H9 (cell line): ENCODE data around the gene EVL. TPM values are rescaled to one million over a fixed set of nuclear protein-coding genes. Genes with fewer than 3 reads are reported as not detected.

Experiments used
- DNase-seq: peaks from one replicate; pipeline ENCODE4 v3.0.0-alpha.2; 2017
- H2AFZ ChIP-seq: one replicate; pipeline ENCODE4 v1.6.1; 2013; ENCODE audit warnings: mild to moderate bottlenecking, low read length, control low read depth, moderate library complexity
- H2AK5ac ChIP-seq: 2 replicates; pipeline ENCODE4 v1.6.1; 2013; ENCODE audit warnings: low read length, control low read depth, mixed read lengths; ENCODE audit not compliant: insufficient read length
- H2BK120ac ChIP-seq: one replicate; pipeline ENCODE4 v1.6.1; 2013; ENCODE audit warnings: low read depth, mild to moderate bottlenecking, low read length, control low read depth, inconsistent platforms; ENCODE audit not compliant: poor library complexity, severe bottlenecking
- H2BK12ac ChIP-seq: 2 replicates; pipeline ENCODE4 v1.6.1; 2013; ENCODE audit warnings: low read length, control low read depth, mixed read lengths, low read depth; ENCODE audit not compliant: insufficient read length
- H2BK15ac ChIP-seq: 2 replicates; pipeline ENCODE4 v1.6.1; 2013; ENCODE audit warnings: low read depth, low read length, control low read depth
- H2BK20ac ChIP-seq: one replicate; pipeline ENCODE4 v1.6.1; 2013; ENCODE audit warnings: low read depth, mild to moderate bottlenecking, low read length, control low read depth, inconsistent platforms; ENCODE audit not compliant: poor library complexity, severe bottlenecking
- H2BK5ac ChIP-seq: 2 replicates; pipeline ENCODE4 v1.6.1; 2013; ENCODE audit warnings: low read length, control low read depth, mixed read lengths; ENCODE audit not compliant: insufficient read length
- H3K14ac ChIP-seq: 2 replicates; pipeline ENCODE4 v1.6.1; 2013; ENCODE audit warnings: low read length, control low read depth; ENCODE audit not compliant: insufficient read depth
- H3K18ac ChIP-seq: 2 replicates; pipeline ENCODE4 v1.6.1; 2013; ENCODE audit warnings: low read depth, mild to moderate bottlenecking, mixed read lengths, low read length, control low read depth; ENCODE audit not compliant: insufficient read length
- H3K23ac ChIP-seq: 2 replicates; pipeline ENCODE4 v1.6.1; 2013; ENCODE audit warnings: low read length, control low read depth, mixed read lengths, low read depth; ENCODE audit not compliant: insufficient read length
- H3K23me2 ChIP-seq: 2 replicates; pipeline ENCODE4 v1.6.1; 2013; ENCODE audit warnings: low read depth, mild to moderate bottlenecking, mixed read lengths, low read length, control low read depth; ENCODE audit not compliant: insufficient read length, poor library complexity, severe bottlenecking
- H3K27ac ChIP-seq: 2 replicates; pipeline ENCODE4 v1.5.1; 2013; ENCODE audit warnings: low read length, control low read depth, mixed read lengths, low read depth; ENCODE audit not compliant: insufficient read length
- H3K27me3 ChIP-seq: 2 replicates; pipeline ENCODE4 v1.6.1; 2013; ENCODE audit warnings: low read length, control low read depth, inconsistent platforms; ENCODE audit not compliant: insufficient read depth
- H3K4ac ChIP-seq: 2 replicates; pipeline ENCODE4 v1.6.1; 2013; ENCODE audit warnings: low read depth, mild to moderate bottlenecking, control low read depth, inconsistent platforms, low read length, moderate library complexity
- H3K4me1 ChIP-seq: 2 replicates; pipeline ENCODE4 v1.6.1; 2013; ENCODE audit warnings: low read length, control low read depth, inconsistent platforms; ENCODE audit not compliant: insufficient read depth
- H3K4me2 ChIP-seq: 2 replicates; pipeline ENCODE4 v1.6.1; 2013; ENCODE audit warnings: low read length, control low read depth, mixed read lengths; ENCODE audit not compliant: insufficient read length, insufficient read depth
- H3K56ac ChIP-seq: 2 replicates; pipeline ENCODE4 v1.6.1; 2013; ENCODE audit warnings: low read depth, mild to moderate bottlenecking, mixed read lengths, low read length, control low read depth; ENCODE audit not compliant: insufficient read length
- H3K79me1 ChIP-seq: 2 replicates; pipeline ENCODE4 v1.6.1; 2013; ENCODE audit warnings: low read depth, mild to moderate bottlenecking, moderate library complexity, low read length, control low read depth, inconsistent platforms; ENCODE audit not compliant: insufficient read depth, poor library complexity, severe bottlenecking
- H3K79me2 ChIP-seq: 2 replicates; pipeline ENCODE4 v1.6.1; 2013; ENCODE audit warnings: low read length, control low read depth, inconsistent platforms; ENCODE audit not compliant: insufficient read depth
- H3K9ac ChIP-seq: 2 replicates; pipeline ENCODE4 v1.6.1; 2013; ENCODE audit warnings: low read length, control low read depth, mixed read lengths; ENCODE audit not compliant: insufficient read length; ENCODE audit errors: extremely low read depth
- H3K9me3 ChIP-seq: one replicate; pipeline ENCODE4 v1.6.1; 2013; ENCODE audit warnings: low read depth, low read length, inconsistent platforms; ENCODE audit not compliant: control insufficient read depth
- H3T11ph ChIP-seq: one replicate; pipeline ENCODE4 v1.6.1; 2013; ENCODE audit warnings: mild to moderate bottlenecking, low read length, control low read depth, inconsistent platforms
- H4K20me1 ChIP-seq: one replicate; pipeline ENCODE4 v1.6.1; 2013; ENCODE audit not compliant: control insufficient read depth, insufficient read length, insufficient read depth
- H4K5ac ChIP-seq: 2 replicates; pipeline ENCODE4 v1.6.1; 2013; ENCODE audit warnings: low read depth, mild to moderate bottlenecking, mixed read lengths, low read length, control low read depth; ENCODE audit not compliant: insufficient read length
- H4K8ac ChIP-seq: replicated peaks from 2 replicates; pipeline ENCODE4 v1.6.1; 2013; ENCODE audit warnings: low read length, control low read depth, mixed read lengths, low read depth; ENCODE audit not compliant: insufficient read length
- H4K91ac ChIP-seq: 2 replicates; pipeline ENCODE4 v1.6.1; 2013; ENCODE audit warnings: low read depth, mild to moderate bottlenecking, moderate library complexity, mixed read lengths, low read length, control low read depth; ENCODE audit not compliant: insufficient read length
- H3K27ac Mint-ChIP-seq, 3 experiments: 2 replicates in 2 of 3; 3 replicates in 1 of 3; pipeline ENCODE4 v1.8.0; 2020 to 2021; ENCODE audit warnings: mixed read lengths in 3 of 3, mild to moderate bottlenecking in 1 of 3, moderate library complexity in 1 of 3
- H3K27me3 Mint-ChIP-seq: 2 replicates; pipeline ENCODE4 v1.8.0; 2021; ENCODE audit warnings: low read depth, mild to moderate bottlenecking, moderate library complexity, mixed read lengths
- H3K36me3 Mint-ChIP-seq, 3 experiments: 2 replicates in 2 of 3; 3 replicates in 1 of 3; pipeline ENCODE4 v1.8.0; 2020 to 2021; ENCODE audit warnings: low read depth in 3 of 3, mixed read lengths in 3 of 3; ENCODE audit not compliant: insufficient read depth in 1 of 3
- H3K4me1 Mint-ChIP-seq, 2 experiments: 2 replicates each; pipeline ENCODE4 v1.8.0; 2020; ENCODE audit warnings: mixed read lengths in 2 of 2
- H3K4me3 Mint-ChIP-seq, 2 experiments: 2 replicates in 1 of 2; 3 replicates in 1 of 2; pipeline ENCODE4 v1.8.0; 2020 to 2021; ENCODE audit warnings: mild to moderate bottlenecking in 2 of 2, mixed read lengths in 2 of 2, moderate library complexity in 1 of 2
- H3K9me3 Mint-ChIP-seq, 2 experiments: 2 replicates in 1 of 2; 3 replicates in 1 of 2; pipeline ENCODE4 v1.8.0; 2020; ENCODE audit warnings: mild to moderate bottlenecking in 2 of 2, mixed read lengths in 2 of 2, moderate library complexity in 1 of 2
- CTCF ChIP-seq: fragments of 200-600 bp; sonication (generic); conservative IDR thresholded peaks from 3 replicates; pipeline ENCODE4 v1.8.0; 2021; ENCODE audit warnings: antibody characterized with exemption, mild to moderate bottlenecking
- WGBS: extraction: QIAGEN DNeasy Blood & Tissue Kit; methylation state at CpG from one replicate; pipeline ENCODE4 v1.1.7; 2013; ENCODE audit warnings: missing lambda C conversion rate, low lambda C conversion rate, mixed read lengths; ENCODE audit not compliant: insufficient read length; ENCODE audit errors: extremely low coverage; 5-methylcytosine and 5-hydroxymethylcytosine counted together
- total RNA-seq: library from RNA; stranded (reverse); gene quantifications from 2 replicates; pipeline ENCODE4 v1.2.1, GENCODE V29; 2021

The EVL gene
- total RNA-seq, 1 experiment from 2014 or later: 53.2 TPM

- Histone ChIP-seq H3K9me3 (no peaks in the 10 kb centered on the region), H3K27ac (no peak overlapping the region), H3K4me1 (no peaks in the 10 kb centered on the region; the same call in 1 of the 2 replicates), H3K27me3 (no peaks in the 10 kb centered on the region), H3K18ac (no peak overlapping the region), H4K8ac (no peak overlapping the region), H3K79me2 (no peaks in the 10 kb centered on the region; the same call in 1 of the 2 replicates), H3K4ac (no peak overlapping the region), H2BK120ac (no peak overlapping the region), H2BK15ac (no peak overlapping the region), H4K20me1 (no peaks in the 10 kb centered on the region), H3K14ac (no peak overlapping the region; the same call in 1 of the 2 replicates), H2BK20ac (no peak overlapping the region), H2AFZ (no peak overlapping the region), H4K5ac (no peak overlapping the region), H2BK5ac (no peak overlapping the region), H3K56ac (no peak overlapping the region), H3K9ac (no peak overlapping the region), H3K4me2 (no peak overlapping the region), H2BK12ac (no peak overlapping the region), H3K79me1 (no peaks in the 10 kb centered on the region), H3K23ac (no peak overlapping the region), H3T11ph (no peak overlapping the region), H3K23me2 (peaks cover 5% of the 10 kb centered on the region), H4K91ac (no peak overlapping the region), H2AK5ac (no peak overlapping the region)
- WGBS: no CpG with 5 or more reads among the region's 5 CpGs
- peaks cover 0 to 7% of the 10 kb centered on the region in 2 experiments; a peak in 3 of 4 replicates for H3K4me1 Mint-ChIP-seq
- no peak for DNase-seq
- no peak overlapping the region for H3K4me3 Mint-ChIP-seq
- no peak for TF ChIP-seq CTCF
- peaks cover 0 to 2% of the 10 kb centered on the region in 2 experiments; a peak in 1 of 5 replicates for H3K9me3 Mint-ChIP-seq
- peaks cover 5% of the 10 kb centered on the region for H3K27me3 Mint-ChIP-seq
- no peaks in the 10 kb centered on the region for H3K36me3 Mint-ChIP-seq
- no peak overlapping the region; a peak in 1 of 7 replicates for H3K27ac Mint-ChIP-seq
Observed at GRCh38 chr14:100172811-100173210, 107.6 kb downstream of the EVL start.
